Small intestine (tissue), 7 donors: Measurements from ENCODE around the gene RER1. TPM values are rescaled to one million over a fixed set of nuclear protein-coding genes. Genes with fewer than 3 reads are reported as not detected.

Source experiments
- DNase-seq, 2 donors: peaks; one replicate each; pipeline versions ENCODE4 v3.0.0 to v3.0.0-alpha.2; 2013
- FAIRE-seq: peaks from 2 replicates; lab custom pipeline; 2012; peaks lifted over from hg19 to GRCh38; lab: Jason Lieb, UNC
- H3K27ac ChIP-seq, 3 donors: one replicate each; pipeline ENCODE4 v1.5.1; 2013; ENCODE audit warnings: low read length in 2 of 3, mild to moderate bottlenecking in 2 of 3, control low read depth in 1 of 3, inconsistent platforms in 1 of 3, low read depth in 1 of 3, moderate library complexity in 1 of 3
- H3K27me3 ChIP-seq, 3 donors: one replicate each; pipeline ENCODE4 v1.6.1; 2013; ENCODE audit warnings: low read length in 3 of 3, inconsistent platforms in 1 of 3; ENCODE audit not compliant: control insufficient read depth in 3 of 3, insufficient read depth in 3 of 3
- H3K36me3 ChIP-seq, 3 donors: one replicate each; pipeline ENCODE4 v1.6.1; 2013; ENCODE audit warnings: low read length in 3 of 3, inconsistent platforms in 1 of 3, low read depth in 1 of 3, mild to moderate bottlenecking in 1 of 3, moderate library complexity in 1 of 3; ENCODE audit not compliant: control insufficient read depth in 3 of 3, insufficient read depth in 2 of 3
- H3K4me1 ChIP-seq, 3 donors: one replicate each; pipeline ENCODE4 v1.6.1; 2013; ENCODE audit warnings: low read length in 2 of 3, inconsistent platforms in 1 of 3, low read depth in 1 of 3, mild to moderate bottlenecking in 1 of 3, moderate library complexity in 1 of 3; ENCODE audit not compliant: control insufficient read depth in 3 of 3, insufficient read depth in 2 of 3
- H3K4me3 ChIP-seq, 3 donors: one replicate each; pipeline ENCODE4 v1.5.1; 2013; ENCODE audit warnings: low read length in 3 of 3, control low read depth in 1 of 3, inconsistent platforms in 1 of 3, low read depth in 1 of 3, mild to moderate bottlenecking in 1 of 3, moderate library complexity in 1 of 3
- H3K9me3 ChIP-seq, 2 donors: one replicate each; pipeline ENCODE4 v1.6.1; 2013; ENCODE audit warnings: low read depth in 1 of 2, low read length in 1 of 2; ENCODE audit not compliant: control insufficient read depth in 2 of 2, insufficient read depth in 1 of 2
- WGBS, 3 donors: extraction: QIAGEN DNeasy Blood & Tissue Kit; methylation state at CpG; one replicate each; pipeline ENCODE4 v1.1.7; 2013; 5-methylcytosine and 5-hydroxymethylcytosine counted together
- polyA plus RNA-seq, 4 donors: library from polyadenylated mRNA; stranded (reverse) in 3 of 4; unstranded in 1 of 4; fragments of 200-250 nt in 3 of 4; fragments of 120-200 nt in 1 of 4; gene quantifications; one replicate each; pipeline versions ENCODE4 v1.2.1 to v1.2.3, GENCODE V29; 2013
- donor health status: healthy with polysubstance abuse.
- donor health status: control.
- donor health status: control.
- donor health status: Bipolar disorder and iron deficiency.
- donor health status: healthy.

The RER1 gene
- polyA plus RNA-seq, 4 donors = 70.0 to 140 (median 88.7) TPM

DNA sequence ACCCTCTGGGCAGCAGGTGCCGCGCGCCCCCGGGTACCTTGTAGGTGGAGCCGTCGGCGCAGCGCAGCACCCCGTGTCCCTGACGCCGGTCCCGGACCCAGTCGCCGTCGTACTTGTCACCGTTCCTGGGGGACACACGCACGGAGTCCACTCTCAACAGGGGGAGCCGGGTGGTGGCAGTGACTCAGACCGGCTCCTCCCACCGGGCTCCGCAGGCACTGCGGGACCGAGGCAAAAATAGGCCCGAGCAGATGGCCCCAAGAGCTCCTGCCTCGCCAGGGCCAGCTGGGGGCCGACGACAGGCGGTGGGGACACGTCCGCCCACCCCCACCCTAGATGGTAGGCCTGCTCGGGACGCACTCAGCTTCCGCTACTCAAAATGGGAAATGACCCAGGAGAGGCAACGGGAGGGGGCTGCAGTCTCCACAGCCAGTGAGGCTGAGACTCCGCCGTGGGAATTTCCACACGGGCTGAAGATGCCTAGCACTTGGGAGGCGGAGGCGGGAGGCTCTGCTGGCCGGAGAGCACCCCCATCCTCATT, 6.6 kb upstream of the RER1 start:
- no peaks in the 10 kb centered on the region for H3K9me3 ChIP-seq
- H3K36me3 ChIP-seq = peaks cover 0 to 46% (median 0%) of the 10 kb centered on the region in 3 donors
- H3K27me3 ChIP-seq = no peaks in the 10 kb centered on the region
- FAIRE-seq = no peak
- 81 to 88% (median 87%) methylated on average over 36 to 41 of the region's 41 CpGs for WGBS, 3 donors
- H3K4me3 ChIP-seq = no peak overlapping the region
- no peak for DNase-seq
- H3K4me1 ChIP-seq = peaks cover 0 to 9% (median 0%) of the 10 kb centered on the region in 3 donors
- no peak overlapping the region for H3K27ac ChIP-seq

GRCh38 chr1:2385606-2386280, 5.9 kb upstream of the RER1 start:
- Histone ChIP-seq H3K27ac (no peak overlapping the region), H3K36me3 (peaks cover 0 to 45% (median 0%) of the 10 kb centered on the region in 3 donors), H3K9me3 (no peaks in the 10 kb centered on the region), H3K4me3 (no peak overlapping the region), H3K27me3 (no peaks in the 10 kb centered on the region), H3K4me1 (peaks cover 0 to 11% (median 3%) of the 10 kb centered on the region in 3 donors)
- FAIRE-seq (no peak), DNase-seq (no peak)
- 90 to 93% (median 92%) methylated on average over 18 to 19 of the region's 19 CpGs for WGBS, 3 donors

- DNase-seq (no peak), FAIRE-seq (no peak)
- Histone ChIP-seq H3K4me1 (peaks cover 0 to 4% (median 3%) of the 10 kb centered on the region in 3 donors), H3K27ac (no peak overlapping the region), H3K9me3 (no peaks in the 10 kb centered on the region), H3K27me3 (no peaks in the 10 kb centered on the region), H3K4me3 (no peak overlapping the region), H3K36me3 (peaks cover 0 to 39% (median 0%) of the 10 kb centered on the region in 3 donors)
- 94 to 97% (median 96%) methylated on average over 30 of the region's 30 CpGs for WGBS, 3 donors
Observed at GRCh38 chr1:2386636-2387611, 4.7 kb upstream of the RER1 start.

GRCh38 chr1:2388004-2388913, 3.4 kb upstream of the RER1 start:
- Histone ChIP-seq H3K27ac (no peak overlapping the region), H3K36me3 (peaks cover 0 to 46% (median under 1%) of the 10 kb centered on the region in 3 donors), H3K27me3 (no peaks in the 10 kb centered on the region), H3K9me3 (no peaks in the 10 kb centered on the region), H3K4me3 (no peak overlapping the region), H3K4me1 (peaks cover 3 to 11% (median 11%) of the 10 kb centered on the region in 3 donors)
- DNase-seq (no peak), FAIRE-seq (no peak)
- WGBS, 3 donors = 94 to 97% (median 97%) methylated on average over 32 of the region's 32 CpGs

GRCh38 chr1:2389644-2390043, 2.0 kb upstream of the RER1 start:
- WGBS, 3 donors = 89 to 93% (median 90%) methylated on average over 7 of the region's 7 CpGs
- Histone ChIP-seq H3K27ac (no peak overlapping the region), H3K27me3 (no peaks in the 10 kb centered on the region), H3K9me3 (no peaks in the 10 kb centered on the region), H3K4me1 (peaks cover 3 to 22% (median 11%) of the 10 kb centered on the region in 3 donors), H3K36me3 (peaks cover 0 to 52% (median 2%) of the 10 kb centered on the region in 3 donors), H3K4me3 (no peak overlapping the region)
- DNase-seq = no peak
- no peak for FAIRE-seq

DNA sequence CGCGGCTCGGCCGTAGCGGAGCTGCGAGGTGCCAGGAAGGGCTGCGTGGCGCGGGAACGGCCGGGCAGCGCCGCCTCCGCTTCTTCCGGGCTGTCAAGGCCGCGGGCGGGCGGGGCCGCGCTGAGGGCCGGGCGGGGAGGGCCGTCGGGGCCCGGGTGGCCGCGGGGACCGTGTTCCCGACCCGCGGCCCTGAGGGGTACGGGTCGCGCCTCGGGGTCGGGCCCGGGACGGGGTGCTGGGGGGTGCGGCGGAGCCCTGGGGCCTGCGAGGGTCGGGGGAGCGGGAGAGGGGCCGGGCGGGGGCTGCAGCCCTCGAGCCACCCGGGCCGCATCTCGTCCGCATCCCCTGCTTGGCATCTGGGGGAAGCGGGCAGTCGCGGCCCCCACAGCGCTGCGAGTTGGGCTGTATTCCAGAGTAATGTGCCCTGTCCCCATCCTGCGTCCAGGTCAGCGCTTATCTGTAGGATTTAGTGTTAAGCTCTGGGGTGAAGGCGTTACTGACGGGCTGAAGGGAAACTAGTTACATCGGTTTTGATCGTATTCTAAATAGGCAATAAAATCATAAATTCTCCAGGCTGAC, 379 bp downstream of the RER1 start:
- Histone ChIP-seq H3K4me3 (peak overlapping the region; percentile 69 to 89 (median 84)), H3K27me3 (no peaks in the 10 kb centered on the region), H3K36me3 (peaks cover 2 to 64% (median 7%) of the 10 kb centered on the region in 3 donors), H3K9me3 (no peaks in the 10 kb centered on the region), H3K27ac (peak overlapping the region; percentile 76 to 94 (median 83)), H3K4me1 (peaks cover 3 to 26% (median 11%) of the 10 kb centered on the region in 3 donors)
- FAIRE-seq (no peak), DNase-seq (peak in 1 of 2 donors; percentile 41)
- WGBS, 3 donors = 0 to 1% (median 1%) methylated on average over 26 to 62 of the region's 62 CpGs

GRCh38 chr1:2392686-2393085, 1.0 kb downstream of the RER1 start:
- 12 to 40% (median 24%) methylated on average over 16 of the region's 16 CpGs for WGBS, 3 donors
- peaks cover 3 to 26% (median 11%) of the 10 kb centered on the region in 3 donors for H3K4me1 ChIP-seq
- no peaks in the 10 kb centered on the region for H3K9me3 ChIP-seq
- H3K27me3 ChIP-seq = no peaks in the 10 kb centered on the region
- DNase-seq (no peak), FAIRE-seq (no peak)
- peaks cover 2 to 64% (median 12%) of the 10 kb centered on the region in 3 donors for H3K36me3 ChIP-seq
- peak overlapping the region; percentile 69 to 89 (median 84) for H3K4me3 ChIP-seq
- peak overlapping the region; percentile 76 to 94 (median 83) for H3K27ac ChIP-seq
